Endothelial cell of umbilical vein (primary cell): ENCODE results near the gene DDX31.

Source experiments
- EZH2 ChIP-seq: IDR thresholded peaks from 2 replicates; pipeline ENCODE4 v1.6.1; 2012; ENCODE audit warnings: borderline replicate concordance, low read depth, mild to moderate bottlenecking, moderate library complexity, low read length, inconsistent platforms; ENCODE audit not compliant: severe bottlenecking
- GATA2 ChIP-seq: IDR thresholded peaks from 2 replicates; pipeline ENCODE4 v1.7.0; 2011; ENCODE audit warnings: low read depth, mild to moderate bottlenecking, moderate library complexity, mixed read lengths, low read length; ENCODE audit not compliant: insufficient read length, insufficient read depth
- JUN ChIP-seq: IDR thresholded peaks from 2 replicates; pipeline ENCODE4 v1.6.1; 2011; ENCODE audit warnings: borderline replicate concordance, low read depth; ENCODE audit not compliant: insufficient read length, insufficient read depth
- MYC ChIP-seq: IDR thresholded peaks from one replicate; pipeline ENCODE4 v1.6.1; 2011; ENCODE audit warnings: mild to moderate bottlenecking, low read depth, low read length
- POLR2A ChIP-seq: IDR thresholded peaks from 2 replicates; pipeline ENCODE4 v1.6.1; 2012; ENCODE audit warnings: low read depth, mild to moderate bottlenecking, control low read depth, low read length
- POLR2AphosphoS5 ChIP-seq: IDR thresholded peaks from 2 replicates; pipeline ENCODE4 v1.6.1; 2012; ENCODE audit warnings: low read depth, mild to moderate bottlenecking, control low read depth, low read length, moderate library complexity; ENCODE audit not compliant: insufficient read depth
- TF ChIP-seq, protein P1 (sequence below), 2 donors: IDR thresholded peaks; 1 replicate in 1 of 2; 2 replicates in 1 of 2; pipeline ENCODE4 v1.5.1; 2011; ENCODE audit warnings: low read length in 2 of 2, mild to moderate bottlenecking in 2 of 2, moderate library complexity in 2 of 2, control low read depth in 1 of 2, inconsistent platforms in 1 of 2, low read depth in 1 of 2; ENCODE audit not compliant: insufficient read depth in 1 of 2; ENCODE audit errors: extremely low read depth in 1 of 2

DNA sequence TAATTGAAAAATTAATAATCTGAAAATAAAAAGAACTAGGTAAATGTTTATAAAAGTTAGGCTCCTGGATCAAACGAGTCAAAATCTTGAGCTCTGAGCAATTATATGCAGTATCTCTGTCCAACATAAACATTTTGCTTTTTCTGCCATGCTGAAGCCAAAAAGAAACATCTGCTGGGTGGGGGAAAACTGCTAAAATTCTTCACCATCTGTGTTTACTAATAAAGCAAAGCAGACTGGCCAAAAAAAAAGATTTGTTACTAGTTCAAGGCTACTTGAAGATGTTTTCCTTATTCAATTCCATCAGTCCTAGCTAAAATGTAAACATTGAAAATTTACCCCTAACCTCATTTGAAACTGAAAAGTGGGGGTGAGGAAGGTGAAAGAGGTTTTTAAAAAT, 30.2 kb upstream of the DDX31 start:
- TF ChIP-seq, protein P1, sequence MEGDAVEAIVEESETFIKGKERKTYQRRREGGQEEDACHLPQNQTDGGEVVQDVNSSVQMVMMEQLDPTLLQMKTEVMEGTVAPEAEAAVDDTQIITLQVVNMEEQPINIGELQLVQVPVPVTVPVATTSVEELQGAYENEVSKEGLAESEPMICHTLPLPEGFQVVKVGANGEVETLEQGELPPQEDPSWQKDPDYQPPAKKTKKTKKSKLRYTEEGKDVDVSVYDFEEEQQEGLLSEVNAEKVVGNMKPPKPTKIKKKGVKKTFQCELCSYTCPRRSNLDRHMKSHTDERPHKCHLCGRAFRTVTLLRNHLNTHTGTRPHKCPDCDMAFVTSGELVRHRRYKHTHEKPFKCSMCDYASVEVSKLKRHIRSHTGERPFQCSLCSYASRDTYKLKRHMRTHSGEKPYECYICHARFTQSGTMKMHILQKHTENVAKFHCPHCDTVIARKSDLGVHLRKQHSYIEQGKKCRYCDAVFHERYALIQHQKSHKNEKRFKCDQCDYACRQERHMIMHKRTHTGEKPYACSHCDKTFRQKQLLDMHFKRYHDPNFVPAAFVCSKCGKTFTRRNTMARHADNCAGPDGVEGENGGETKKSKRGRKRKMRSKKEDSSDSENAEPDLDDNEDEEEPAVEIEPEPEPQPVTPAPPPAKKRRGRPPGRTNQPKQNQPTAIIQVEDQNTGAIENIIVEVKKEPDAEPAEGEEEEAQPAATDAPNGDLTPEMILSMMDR (IDR thresholded peaks at IDR 0.05; ENCODE audit: extremely low read depth in 1 of 2, insufficient read depth in 1 of 2, low read depth in 1 of 2, low read length in 2 of 2): no peak
- TF ChIP-seq EZH2: no peak
- no peak for TF ChIP-seq POLR2AphosphoS5
- no peak for TF ChIP-seq POLR2A
- TF ChIP-seq MYC: no peak
- no peak for TF ChIP-seq JUN
- TF ChIP-seq GATA2: no peak
